ENCODE data around the gene USP17L27.
"Not testable (repeated sequence)": the region's sequence is repeated elsewhere in the genome, so short reads cannot be mapped to it uniquely, and the experiment has no call there.

Gene USP17L27, protein sequence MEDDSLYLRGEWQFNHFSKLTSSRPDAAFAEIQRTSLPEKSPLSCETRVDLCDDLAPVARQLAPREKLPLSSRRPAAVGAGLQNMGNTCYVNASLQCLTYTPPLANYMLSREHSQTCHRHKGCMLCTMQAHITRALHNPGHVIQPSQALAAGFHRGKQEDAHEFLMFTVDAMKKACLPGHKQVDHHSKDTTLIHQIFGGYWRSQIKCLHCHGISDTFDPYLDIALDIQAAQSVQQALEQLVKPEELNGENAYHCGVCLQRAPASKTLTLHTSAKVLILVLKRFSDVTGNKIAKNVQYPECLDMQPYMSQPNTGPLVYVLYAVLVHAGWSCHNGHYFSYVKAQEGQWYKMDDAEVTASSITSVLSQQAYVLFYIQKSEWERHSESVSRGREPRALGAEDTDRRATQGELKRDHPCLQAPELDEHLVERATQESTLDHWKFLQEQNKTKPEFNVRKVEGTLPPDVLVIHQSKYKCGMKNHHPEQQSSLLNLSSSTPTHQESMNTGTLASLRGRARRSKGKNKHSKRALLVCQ

DNA sequence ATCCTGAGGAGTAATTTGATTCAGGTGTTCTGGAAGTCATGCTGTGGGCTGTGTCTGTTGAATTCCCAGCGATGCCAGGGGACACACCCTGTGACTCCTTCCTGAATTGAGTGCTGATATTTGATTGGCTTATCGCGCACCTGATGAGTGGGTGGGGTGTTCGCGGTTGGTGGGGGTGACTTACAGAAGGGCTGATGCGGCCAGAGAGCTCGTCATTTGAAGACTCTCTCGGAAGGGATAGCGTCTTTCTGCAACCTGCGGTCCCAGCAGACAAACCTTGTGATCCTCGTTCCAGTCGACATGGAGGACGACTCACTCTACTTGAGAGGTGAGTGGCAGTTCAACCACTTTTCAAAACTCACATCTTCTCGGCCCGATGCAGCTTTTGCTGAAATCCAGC lies at the start of gene USP17L27:
Gene USP17L27 (plus strand): TSS at position 301 of the 400 bp plus-strand sequence. CDS start 0 bp downstream, at position 301.
- not testable (repeated sequence) for H3K27ac Mint-ChIP-seq; H3K36me3 Mint-ChIP-seq (ENCODE audit: low read depth); H3K9me3 Mint-ChIP-seq; H3K4me3 Mint-ChIP-seq; H3K4me1 Mint-ChIP-seq (ENCODE audit: low read depth); H3K27me3 Mint-ChIP-seq (ENCODE audit: low read depth)

DNA sequence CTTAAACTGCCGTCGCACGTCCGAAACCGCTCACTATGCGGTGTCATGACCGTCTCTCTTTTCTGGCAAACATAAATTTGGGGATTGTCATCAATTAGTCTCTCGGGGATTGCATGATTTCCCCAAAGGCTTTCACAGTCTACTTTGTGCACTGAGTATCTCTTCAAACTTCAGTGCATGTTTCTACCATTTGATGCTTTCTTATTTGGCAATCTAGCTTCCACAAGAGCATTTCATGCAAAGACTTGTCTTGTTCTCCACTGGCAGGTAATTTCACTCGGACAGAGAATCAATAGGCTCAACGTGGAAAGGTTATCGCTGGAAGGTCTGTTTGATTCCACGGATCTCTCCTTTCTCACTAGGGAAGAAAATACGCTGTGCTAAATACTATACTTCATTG lies 19.8 kb upstream of the USP17L27 start:
- not testable (repeated sequence) for H3K9me3 Mint-ChIP-seq; H3K27ac Mint-ChIP-seq; H3K36me3 Mint-ChIP-seq (ENCODE audit: low read depth); H3K4me1 Mint-ChIP-seq (ENCODE audit: low read depth); H3K27me3 Mint-ChIP-seq (ENCODE audit: low read depth); H3K4me3 Mint-ChIP-seq

DNA sequence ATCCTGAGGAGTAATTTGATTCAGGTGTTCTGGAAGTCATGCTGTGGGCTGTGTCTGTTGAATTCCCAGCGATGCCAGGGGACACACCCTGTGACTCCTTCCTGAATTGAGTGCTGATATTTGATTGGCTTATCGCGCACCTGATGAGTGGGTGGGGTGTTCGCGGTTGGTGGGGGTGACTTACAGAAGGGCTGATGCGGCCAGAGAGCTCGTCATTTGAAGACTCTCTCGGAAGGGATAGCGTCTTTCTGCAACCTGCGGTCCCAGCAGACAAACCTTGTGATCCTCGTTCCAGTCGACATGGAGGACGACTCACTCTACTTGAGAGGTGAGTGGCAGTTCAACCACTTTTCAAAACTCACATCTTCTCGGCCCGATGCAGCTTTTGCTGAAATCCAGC lies 19.1 kb upstream of the USP17L27 start, which contains the start of gene USP17L24:
Gene USP17L24 (plus strand): TSS at position 301 of the 400 bp plus-strand sequence. CDS start 0 bp downstream, at position 301.
- not testable (repeated sequence) for H3K9me3 Mint-ChIP-seq; H3K36me3 Mint-ChIP-seq (ENCODE audit: low read depth); H3K4me1 Mint-ChIP-seq (ENCODE audit: low read depth); H3K27me3 Mint-ChIP-seq (ENCODE audit: low read depth); H3K4me3 Mint-ChIP-seq; H3K27ac Mint-ChIP-seq

DNA sequence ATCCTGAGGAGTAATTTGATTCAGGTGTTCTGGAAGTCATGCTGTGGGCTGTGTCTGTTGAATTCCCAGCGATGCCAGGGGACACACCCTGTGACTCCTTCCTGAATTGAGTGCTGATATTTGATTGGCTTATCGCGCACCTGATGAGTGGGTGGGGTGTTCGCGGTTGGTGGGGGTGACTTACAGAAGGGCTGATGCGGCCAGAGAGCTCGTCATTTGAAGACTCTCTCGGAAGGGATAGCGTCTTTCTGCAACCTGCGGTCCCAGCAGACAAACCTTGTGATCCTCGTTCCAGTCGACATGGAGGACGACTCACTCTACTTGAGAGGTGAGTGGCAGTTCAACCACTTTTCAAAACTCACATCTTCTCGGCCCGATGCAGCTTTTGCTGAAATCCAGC lies 14.3 kb upstream of the USP17L27 start, which contains the start of gene USP17L25:
Gene USP17L25 (plus strand): TSS at position 301 of the 400 bp plus-strand sequence. CDS start 0 bp downstream, at position 301.
- not testable (repeated sequence) for H3K27ac Mint-ChIP-seq; H3K36me3 Mint-ChIP-seq (ENCODE audit: low read depth); H3K27me3 Mint-ChIP-seq (ENCODE audit: low read depth); H3K4me3 Mint-ChIP-seq; H3K9me3 Mint-ChIP-seq; H3K4me1 Mint-ChIP-seq (ENCODE audit: low read depth)

DNA sequence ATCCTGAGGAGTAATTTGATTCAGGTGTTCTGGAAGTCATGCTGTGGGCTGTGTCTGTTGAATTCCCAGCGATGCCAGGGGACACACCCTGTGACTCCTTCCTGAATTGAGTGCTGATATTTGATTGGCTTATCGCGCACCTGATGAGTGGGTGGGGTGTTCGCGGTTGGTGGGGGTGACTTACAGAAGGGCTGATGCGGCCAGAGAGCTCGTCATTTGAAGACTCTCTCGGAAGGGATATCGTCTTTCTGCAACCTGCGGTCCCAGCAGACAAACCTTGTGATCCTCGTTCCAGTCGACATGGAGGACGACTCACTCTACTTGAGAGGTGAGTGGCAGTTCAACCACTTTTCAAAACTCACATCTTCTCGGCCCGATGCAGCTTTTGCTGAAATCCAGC lies 9.6 kb upstream of the USP17L27 start, which contains the start of gene USP17L26:
Gene USP17L26 (plus strand): TSS at position 301 of the 400 bp plus-strand sequence. CDS start 0 bp downstream, at position 301.
- not testable (repeated sequence) for H3K4me3 Mint-ChIP-seq; H3K27me3 Mint-ChIP-seq (ENCODE audit: low read depth); H3K9me3 Mint-ChIP-seq; H3K4me1 Mint-ChIP-seq (ENCODE audit: low read depth); H3K36me3 Mint-ChIP-seq (ENCODE audit: low read depth); H3K27ac Mint-ChIP-seq

DNA sequence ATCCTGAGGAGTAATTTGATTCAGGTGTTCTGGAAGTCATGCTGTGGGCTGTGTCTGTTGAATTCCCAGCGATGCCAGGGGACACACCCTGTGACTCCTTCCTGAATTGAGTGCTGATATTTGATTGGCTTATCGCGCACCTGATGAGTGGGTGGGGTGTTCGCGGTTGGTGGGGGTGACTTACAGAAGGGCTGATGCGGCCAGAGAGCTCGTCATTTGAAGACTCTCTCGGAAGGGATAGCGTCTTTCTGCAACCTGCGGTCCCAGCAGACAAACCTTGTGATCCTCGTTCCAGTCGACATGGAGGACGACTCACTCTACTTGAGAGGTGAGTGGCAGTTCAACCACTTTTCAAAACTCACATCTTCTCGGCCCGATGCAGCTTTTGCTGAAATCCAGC lies 4.8 kb upstream of the USP17L27 start, which contains the start of gene USP17L5:
Gene USP17L5 (plus strand): TSS at position 301 of the 400 bp plus-strand sequence. CDS start 0 bp downstream, at position 301.
- H3K27me3 Mint-ChIP-seq (ENCODE audit: low read depth); H3K4me1 Mint-ChIP-seq (ENCODE audit: low read depth); H3K27ac Mint-ChIP-seq; H3K9me3 Mint-ChIP-seq; H3K4me3 Mint-ChIP-seq; H3K36me3 Mint-ChIP-seq (ENCODE audit: low read depth): not testable (repeated sequence)

DNA sequence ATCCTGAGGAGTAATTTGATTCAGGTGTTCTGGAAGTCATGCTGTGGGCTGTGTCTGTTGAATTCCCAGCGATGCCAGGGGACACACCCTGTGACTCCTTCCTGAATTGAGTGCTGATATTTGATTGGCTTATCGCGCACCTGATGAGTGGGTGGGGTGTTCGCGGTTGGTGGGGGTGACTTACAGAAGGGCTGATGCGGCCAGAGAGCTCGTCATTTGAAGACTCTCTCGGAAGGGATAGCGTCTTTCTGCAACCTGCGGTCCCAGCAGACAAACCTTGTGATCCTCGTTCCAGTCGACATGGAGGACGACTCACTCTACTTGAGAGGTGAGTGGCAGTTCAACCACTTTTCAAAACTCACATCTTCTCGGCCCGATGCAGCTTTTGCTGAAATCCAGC lies 4.6 kb downstream of the USP17L27 start, which contains the start of gene USP17L28:
Gene USP17L28 (plus strand): TSS at position 301 of the 400 bp plus-strand sequence. CDS start 0 bp downstream, at position 301.
- H3K4me1 Mint-ChIP-seq (ENCODE audit: low read depth); H3K9me3 Mint-ChIP-seq; H3K27ac Mint-ChIP-seq; H3K36me3 Mint-ChIP-seq (ENCODE audit: low read depth); H3K4me3 Mint-ChIP-seq; H3K27me3 Mint-ChIP-seq (ENCODE audit: low read depth): not testable (repeated sequence)

DNA sequence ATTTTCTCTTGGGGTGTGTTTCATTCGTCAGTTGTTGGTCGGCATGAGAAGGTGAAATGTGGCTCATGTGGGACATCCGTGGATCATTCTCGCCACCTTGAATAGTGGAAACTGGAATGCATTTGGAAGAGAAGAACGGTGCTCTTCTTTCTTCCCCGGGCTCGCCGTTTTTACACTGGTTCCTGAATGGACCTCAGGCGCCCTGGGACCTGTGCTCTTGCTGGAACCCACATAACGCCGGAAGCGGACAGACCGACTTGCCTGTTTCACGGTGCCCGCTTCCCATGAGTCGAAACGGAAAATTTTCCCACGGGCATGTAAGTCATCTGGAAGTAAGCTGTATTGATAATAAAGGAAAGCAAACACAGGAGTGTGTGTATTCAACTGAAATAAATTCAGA lies 6.9 kb downstream of the USP17L27 start:
- not testable (repeated sequence) for H3K27me3 Mint-ChIP-seq (ENCODE audit: low read depth); H3K9me3 Mint-ChIP-seq; H3K27ac Mint-ChIP-seq; H3K4me1 Mint-ChIP-seq (ENCODE audit: low read depth); H3K36me3 Mint-ChIP-seq (ENCODE audit: low read depth); H3K4me3 Mint-ChIP-seq

DNA sequence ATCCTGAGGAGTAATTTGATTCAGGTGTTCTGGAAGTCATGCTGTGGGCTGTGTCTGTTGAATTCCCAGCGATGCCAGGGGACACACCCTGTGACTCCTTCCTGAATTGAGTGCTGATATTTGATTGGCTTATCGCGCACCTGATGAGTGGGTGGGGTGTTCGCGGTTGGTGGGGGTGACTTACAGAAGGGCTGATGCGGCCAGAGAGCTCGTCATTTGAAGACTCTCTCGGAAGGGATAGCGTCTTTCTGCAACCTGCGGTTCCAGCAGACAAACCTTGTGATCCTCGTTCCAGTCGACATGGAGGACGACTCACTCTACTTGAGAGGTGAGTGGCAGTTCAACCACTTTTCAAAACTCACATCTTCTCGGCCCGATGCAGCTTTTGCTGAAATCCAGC lies 9.4 kb downstream of the USP17L27 start, which contains the start of gene USP17L29:
Gene USP17L29 (plus strand): TSS at position 301 of the 400 bp plus-strand sequence. CDS start 0 bp downstream, at position 301.
- not testable (repeated sequence) for H3K27me3 Mint-ChIP-seq (ENCODE audit: low read depth); H3K36me3 Mint-ChIP-seq (ENCODE audit: low read depth); H3K27ac Mint-ChIP-seq; H3K4me1 Mint-ChIP-seq (ENCODE audit: low read depth); H3K9me3 Mint-ChIP-seq; H3K4me3 Mint-ChIP-seq

DNA sequence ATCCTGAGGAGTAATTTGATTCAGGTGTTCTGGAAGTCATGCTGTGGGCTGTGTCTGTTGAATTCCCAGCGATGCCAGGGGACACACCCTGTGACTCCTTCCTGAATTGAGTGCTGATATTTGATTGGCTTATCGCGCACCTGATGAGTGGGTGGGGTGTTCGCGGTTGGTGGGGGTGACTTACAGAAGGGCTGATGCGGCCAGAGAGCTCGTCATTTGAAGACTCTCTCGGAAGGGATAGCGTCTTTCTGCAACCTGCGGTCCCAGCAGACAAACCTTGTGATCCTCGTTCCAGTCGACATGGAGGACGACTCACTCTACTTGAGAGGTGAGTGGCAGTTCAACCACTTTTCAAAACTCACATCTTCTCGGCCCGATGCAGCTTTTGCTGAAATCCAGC lies 18.9 kb downstream of the USP17L27 start, which contains the start of gene USP17L30:
Gene USP17L30 (plus strand): TSS at position 301 of the 400 bp plus-strand sequence. CDS start 0 bp downstream, at position 301.
- not testable (repeated sequence) for H3K9me3 Mint-ChIP-seq; H3K36me3 Mint-ChIP-seq (ENCODE audit: low read depth); H3K27ac Mint-ChIP-seq; H3K4me1 Mint-ChIP-seq (ENCODE audit: low read depth); H3K4me3 Mint-ChIP-seq; H3K27me3 Mint-ChIP-seq (ENCODE audit: low read depth)

DNA sequence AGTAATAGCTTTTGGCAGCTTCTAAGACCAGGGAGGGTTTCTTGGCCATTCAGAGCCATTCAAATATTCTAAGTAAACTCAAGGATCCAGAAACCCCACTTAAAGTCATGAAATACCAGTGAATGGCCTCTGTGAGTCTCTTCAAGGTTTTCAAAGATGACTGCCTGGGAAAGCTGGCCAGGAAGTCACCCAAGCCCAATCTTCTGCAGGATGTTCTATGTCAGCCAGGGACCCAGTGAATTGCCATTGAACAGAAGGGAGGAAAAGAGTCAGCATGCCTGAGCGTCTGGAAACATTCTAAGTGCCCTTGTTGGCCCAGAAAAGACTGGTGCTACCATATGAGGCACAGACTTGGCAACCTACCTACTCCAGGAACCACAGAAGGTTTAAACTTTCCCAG lies 35.9 kb downstream of the USP17L27 start:
- not testable (repeated sequence) for H3K27ac Mint-ChIP-seq; H3K36me3 Mint-ChIP-seq (ENCODE audit: low read depth)
- peak overlapping the region; percentile 14 for H3K4me3 Mint-ChIP-seq

DNA sequence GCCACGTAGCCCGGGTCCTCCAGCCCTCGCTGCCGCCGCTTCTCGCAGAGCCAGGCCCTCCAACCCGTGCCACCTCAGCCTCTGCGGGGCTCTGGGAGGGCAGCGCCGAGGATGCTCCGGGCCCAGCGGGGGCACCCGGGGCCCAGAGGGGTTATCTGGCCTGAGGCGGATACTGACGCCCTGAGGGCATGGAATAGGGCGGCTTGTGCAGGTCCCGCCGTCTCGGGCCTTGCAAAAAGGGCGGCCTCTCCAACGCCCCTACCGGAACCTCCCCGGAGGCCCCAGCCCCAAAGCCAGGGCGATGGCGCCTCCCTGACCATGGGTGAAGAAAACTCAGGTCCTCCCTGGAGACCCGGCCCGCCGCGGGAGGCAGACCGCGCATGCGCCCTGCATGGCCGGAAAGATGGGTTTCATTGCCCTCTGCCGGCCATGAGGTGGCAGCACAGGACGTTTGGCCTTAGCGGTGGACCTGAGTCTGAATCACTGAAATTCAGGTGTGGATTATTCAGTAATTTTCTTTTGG lies 37.1 kb downstream of the USP17L27 start:
- peak overlapping the region; percentile 37 for H3K4me3 Mint-ChIP-seq
- not testable (repeated sequence) for H3K36me3 Mint-ChIP-seq (ENCODE audit: low read depth); H3K27me3 Mint-ChIP-seq (ENCODE audit: low read depth); H3K27ac Mint-ChIP-seq; H3K4me1 Mint-ChIP-seq (ENCODE audit: low read depth); H3K9me3 Mint-ChIP-seq

More for the DNA sequence above, 35.9 kb downstream of the USP17L27 start:
- not testable (repeated sequence) for H3K27me3 Mint-ChIP-seq (ENCODE audit: low read depth); H3K9me3 Mint-ChIP-seq; H3K4me1 Mint-ChIP-seq (ENCODE audit: low read depth)

DNA sequence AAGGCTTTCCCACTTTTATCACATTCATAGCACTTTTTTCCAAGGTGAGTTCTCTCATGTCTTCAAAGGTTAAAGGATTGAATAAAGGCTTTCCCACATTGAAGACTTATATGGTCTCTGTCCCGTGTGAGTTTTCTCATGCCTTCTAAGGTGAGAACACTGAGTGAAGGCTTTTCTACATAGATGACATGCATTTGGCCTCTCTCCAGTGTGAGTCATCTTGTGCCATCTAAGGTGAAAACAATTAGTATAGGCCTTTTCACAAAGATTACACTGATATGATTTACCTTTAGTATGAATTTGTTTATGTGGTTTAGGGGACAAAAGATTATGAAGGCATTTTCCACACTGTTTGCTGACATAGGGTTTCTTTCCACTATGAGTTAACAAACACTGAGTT lies 40.2 kb downstream of the USP17L27 start:
- Mint-ChIP-seq H3K4me3 (no peak overlapping the region), H3K4me1 (ENCODE audit: low read depth) (no peaks in the 10 kb centered on the region), H3K36me3 (ENCODE audit: low read depth) (no peaks in the 10 kb centered on the region), H3K27ac (no peak overlapping the region), H3K27me3 (ENCODE audit: low read depth) (no peaks in the 10 kb centered on the region), H3K9me3 (no peaks in the 10 kb centered on the region)

DNA sequence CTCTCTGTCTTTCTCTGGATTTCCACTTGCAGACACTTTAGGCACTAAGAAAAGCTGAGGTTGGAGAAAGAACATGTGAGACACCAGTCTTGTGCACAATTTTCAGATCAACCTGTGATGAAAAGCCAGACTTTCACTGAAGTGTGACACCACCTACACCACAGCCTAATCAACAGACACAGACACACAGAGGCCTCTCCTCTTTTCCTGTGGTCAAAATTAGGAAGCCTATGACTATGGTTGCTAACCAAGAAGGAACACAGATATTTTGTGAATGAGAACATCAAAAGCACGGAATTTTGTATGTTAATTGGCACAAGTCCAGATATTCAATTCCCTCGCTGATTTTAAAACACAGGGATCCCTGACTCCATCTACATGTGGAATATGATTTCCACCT lies 45.1 kb downstream of the USP17L27 start:
- H3K4me1 Mint-ChIP-seq (ENCODE audit: low read depth); H3K9me3 Mint-ChIP-seq; H3K36me3 Mint-ChIP-seq (ENCODE audit: low read depth); H3K4me3 Mint-ChIP-seq; H3K27me3 Mint-ChIP-seq (ENCODE audit: low read depth); H3K27ac Mint-ChIP-seq: not testable (repeated sequence)

Measured in T-helper 1 cell treated with Interleukin-12 subunit alpha and Interleukin-12 subunit beta and Interleukin-4 antibody, amounts not matched to agents 30 μg/mL and 1 μg/mL, for 36 hours (primary cell).